Putamen (tissue), 1 donor: Measurements from ENCODE around the gene PSMB7.
A peak's percentile ranks its signal among the peaks of the same experiment; 100 is the strongest.

ENCODE experiments used
- DNase-seq: peaks from one replicate; pipeline ENCODE4 v3.0.0-alpha.2; 2016; ENCODE audit warnings: low spot score

The PSMB7 gene

DNA sequence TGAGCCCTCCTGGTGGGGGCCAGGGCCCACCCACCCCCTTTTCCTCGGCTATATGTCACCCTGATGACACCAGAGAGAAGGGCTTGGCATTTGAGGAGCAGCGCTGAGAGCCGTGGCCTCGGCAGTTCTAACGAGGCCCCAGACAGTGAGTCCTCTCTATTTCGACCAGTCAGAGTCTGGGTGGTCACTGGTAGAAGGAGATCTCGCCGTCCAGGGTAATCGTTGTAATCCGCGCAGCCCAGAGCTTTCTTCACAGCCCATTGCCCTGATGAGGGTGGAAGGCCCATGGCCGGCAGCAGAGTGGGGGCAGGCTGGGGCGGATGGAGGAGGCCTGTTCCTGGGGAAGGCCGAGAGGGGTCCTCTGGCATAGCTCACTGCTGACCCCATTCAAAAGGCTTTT lies 70.2 kb downstream of the PSMB7 start:
- DNase-seq, result no peak

DNA sequence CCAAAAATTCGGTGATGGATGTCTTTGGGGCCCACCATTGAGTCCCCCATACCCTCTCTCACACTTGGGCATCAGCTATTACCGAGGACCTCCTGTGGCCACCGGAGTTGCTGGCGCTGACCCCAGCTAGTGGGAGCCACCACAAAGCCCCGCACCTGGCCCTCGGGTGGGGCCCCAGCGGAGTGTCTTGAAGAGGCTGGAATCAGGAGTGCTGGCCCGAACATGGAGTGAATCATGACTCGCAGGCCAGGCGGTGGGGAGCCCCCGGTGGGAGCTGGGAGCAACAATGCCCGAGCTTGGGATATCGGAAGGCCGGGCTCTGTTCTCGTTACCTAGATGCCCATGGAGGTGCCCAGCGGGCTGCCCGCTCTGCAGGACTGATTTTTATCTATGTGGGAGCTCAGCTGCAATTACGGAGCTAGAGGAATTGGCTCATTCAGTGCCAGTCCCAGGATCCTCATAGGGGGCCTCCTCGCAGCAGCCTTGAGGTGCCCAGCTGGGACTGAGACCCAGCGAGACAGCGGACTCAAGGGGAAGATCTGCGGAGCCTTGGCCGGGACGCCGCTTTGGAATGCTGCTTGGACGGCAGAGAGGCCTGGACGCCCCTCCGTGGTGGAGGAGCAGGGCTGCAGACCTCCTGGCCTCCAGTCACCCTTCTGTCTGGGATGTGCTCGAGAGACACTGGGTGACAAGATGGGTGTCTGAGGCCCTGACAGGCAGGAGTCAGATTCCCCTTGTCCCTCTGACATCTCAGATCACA lies 70.8 kb downstream of the PSMB7 start:
- DNase-seq, result no peak

- no peak for DNase-seq
Observed at GRCh38 chr9:124343533-124344290, 71.5 kb downstream of the PSMB7 start.

DNA sequence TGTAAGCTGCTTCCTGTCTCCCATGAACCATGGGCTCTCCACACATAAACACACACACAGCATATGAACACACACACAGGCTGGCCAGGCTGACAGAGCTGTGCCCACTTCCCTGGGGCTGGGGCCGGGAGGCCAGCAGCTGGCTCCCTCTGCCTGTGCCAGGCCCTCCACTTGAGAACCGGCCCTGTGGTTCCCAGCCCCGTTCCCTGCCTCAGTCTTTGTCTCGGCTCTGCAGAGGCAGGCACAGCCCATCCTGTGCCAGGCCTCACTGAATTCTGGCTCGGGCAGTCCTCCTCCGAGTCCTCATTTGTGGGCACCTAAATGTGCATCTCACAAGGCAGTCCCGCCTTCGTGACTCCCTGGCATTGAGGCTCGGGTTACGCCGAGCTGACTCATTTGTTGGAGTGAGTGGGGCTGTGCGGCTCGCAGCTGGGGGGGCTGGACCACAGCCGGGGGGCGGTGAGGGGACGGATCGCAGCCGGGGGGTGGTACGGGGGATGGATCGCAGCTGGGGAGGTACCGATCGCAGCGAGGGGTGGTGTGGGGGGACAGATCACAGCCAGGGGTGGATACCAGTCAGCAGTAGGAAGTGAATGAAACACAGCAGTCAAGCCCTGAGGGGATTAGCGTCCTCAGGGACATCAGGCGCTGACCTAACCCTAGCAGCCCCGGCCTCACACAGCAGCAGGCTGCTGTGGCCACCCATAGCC lies 72.3 kb downstream of the PSMB7 start:
- DNase-seq, result peak; percentile 42

DNA sequence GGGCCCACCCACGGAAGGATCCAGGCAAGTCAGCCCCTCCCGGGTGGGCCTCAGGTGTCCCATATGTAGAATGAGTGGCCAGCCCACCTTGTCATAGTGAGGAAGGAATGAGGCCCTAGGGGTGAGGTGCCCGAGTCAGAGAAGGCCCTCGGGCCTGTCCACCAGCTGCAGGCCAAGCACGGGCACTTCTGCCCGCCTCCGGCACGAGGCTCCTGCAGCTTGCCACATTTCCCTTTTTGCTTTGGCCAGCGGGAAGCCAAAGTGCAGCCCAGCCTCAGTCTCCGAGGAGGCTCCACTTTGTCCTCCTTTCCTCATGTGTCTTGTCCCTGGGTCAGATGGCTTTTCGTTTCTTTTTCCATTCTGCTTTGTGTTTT lies 72.9 kb downstream of the PSMB7 start:
- no peak for DNase-seq

DNA sequence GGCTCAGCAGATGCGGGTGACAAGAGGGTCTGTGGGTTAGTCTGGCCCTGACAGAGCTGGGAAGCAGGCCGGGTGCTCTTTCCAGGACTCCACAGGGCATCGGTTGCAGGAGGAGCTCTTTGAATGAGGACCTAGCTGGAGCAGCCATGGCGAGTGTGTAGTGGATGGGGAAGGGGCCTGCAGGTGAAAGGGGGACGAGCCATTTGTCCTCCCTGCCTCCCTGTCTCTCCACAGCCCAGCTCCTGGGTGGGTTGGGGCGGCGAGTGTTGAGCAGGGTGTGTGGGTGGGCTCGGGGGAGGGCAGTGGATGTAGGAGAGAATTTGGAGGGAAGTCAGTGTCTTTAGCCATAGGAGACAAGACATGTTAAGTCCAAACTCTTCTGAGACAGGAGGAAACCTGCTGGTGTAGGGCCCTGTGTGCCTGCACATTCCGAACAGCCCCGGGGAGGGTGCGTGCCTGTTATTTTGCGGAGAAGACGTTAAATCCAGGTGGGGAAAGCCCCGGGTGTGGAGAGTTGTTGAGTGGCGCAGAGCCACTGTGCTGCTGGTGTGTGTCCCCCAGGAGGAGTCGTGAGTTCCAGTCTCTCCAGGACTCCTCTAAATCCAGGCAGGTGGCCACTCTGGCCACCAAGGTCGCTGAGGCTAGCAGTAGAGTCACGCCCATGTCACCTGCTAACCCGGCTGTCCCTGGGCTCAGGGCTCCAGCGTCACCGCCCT lies 73.6 kb downstream of the PSMB7 start:
- no peak for DNase-seq

- DNase-seq, result no peak
Observed at GRCh38 chr9:124340219-124341069, 74.8 kb downstream of the PSMB7 start.

DNA sequence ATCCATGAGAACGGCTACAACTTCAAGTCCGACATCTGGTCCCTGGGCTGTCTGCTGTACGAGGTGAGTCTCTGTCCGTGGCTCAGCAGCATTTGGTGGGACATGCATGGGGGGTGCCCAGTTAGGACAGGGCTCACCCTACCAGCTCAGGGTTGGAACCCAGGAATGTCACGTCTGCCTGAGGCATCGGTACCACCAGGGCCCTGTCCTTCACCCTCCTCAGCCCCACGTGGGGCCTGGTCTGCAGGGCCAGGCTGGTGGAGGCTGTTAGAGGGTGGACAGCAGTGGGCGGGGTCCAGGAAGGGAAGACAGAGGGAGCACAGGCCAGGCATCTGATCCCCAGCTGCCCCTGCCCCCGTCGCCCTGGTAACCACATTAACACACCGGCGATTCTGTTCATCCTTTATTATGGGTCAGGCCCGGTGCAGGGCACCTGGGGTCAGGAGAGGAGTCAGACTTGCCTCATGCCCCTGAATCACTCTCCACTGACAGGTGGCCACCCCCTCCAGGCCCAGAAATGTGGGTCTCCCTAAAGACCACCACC lies 75.6 kb downstream of the PSMB7 start:
- no peak for DNase-seq

GRCh38 chr9:124337562-124337961 lies 77.7 kb downstream of the PSMB7 start:
- DNase-seq, result no peak

GRCh38 chr9:124335320-124335707 lies 79.9 kb downstream of the PSMB7 start:
- no peak for DNase-seq

DNA sequence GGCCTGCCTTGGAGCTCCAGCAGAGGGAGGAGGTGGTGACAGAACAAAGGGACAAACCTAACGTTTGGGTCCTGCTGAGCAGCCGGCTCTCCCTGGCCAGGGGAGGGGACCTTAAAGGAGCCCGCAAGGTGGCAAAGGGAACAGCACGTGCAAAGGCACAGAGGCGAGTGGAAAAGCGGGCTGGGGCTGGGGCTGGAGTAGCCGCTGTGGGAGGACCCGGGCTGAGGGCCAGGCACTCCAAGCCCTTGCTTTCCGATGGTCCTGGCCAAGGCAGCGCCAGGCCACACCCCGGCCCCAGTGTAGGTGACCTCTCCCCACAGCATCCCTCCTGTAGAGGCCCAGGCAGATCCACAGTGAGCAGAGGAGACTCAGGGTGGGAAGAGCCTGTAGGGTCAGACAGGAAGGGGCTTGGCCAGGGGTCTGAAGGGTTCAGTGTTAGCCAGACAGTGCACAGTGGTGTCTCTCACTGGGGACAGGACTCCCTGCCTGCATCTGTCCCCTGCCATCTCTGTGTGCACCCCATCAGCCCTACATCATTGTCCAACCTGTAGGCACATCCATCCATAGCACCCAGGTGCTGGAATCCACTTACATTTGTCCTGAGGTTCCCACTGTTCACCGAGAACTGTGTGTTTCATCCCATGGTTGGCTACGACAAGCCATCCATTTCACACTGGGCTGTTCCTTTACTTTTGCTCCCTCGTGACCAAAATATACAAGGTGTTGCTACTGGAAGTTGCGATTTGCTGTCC lies 80.5 kb downstream of the PSMB7 start:
- DNase-seq, result no peak

DNA sequence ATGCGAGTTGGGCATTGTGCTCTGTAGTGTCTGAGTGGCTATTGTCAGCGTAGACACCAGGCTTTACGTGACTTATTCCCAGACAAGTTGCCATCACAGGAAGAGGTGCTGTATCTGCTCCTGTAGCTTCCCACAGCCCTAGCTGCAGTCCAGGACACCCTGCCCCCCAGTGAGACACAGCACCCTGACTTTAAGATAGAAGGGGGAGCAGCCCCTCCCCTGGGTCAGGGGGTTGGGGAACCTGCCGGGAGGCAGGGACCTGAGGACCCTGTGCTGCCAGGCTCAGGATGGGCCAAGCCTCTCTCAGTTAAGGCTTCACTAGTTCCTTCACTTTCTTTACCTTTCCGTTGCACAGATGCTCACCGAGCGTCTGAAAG lies 82.1 kb downstream of the PSMB7 start:
- no peak for DNase-seq

DNA sequence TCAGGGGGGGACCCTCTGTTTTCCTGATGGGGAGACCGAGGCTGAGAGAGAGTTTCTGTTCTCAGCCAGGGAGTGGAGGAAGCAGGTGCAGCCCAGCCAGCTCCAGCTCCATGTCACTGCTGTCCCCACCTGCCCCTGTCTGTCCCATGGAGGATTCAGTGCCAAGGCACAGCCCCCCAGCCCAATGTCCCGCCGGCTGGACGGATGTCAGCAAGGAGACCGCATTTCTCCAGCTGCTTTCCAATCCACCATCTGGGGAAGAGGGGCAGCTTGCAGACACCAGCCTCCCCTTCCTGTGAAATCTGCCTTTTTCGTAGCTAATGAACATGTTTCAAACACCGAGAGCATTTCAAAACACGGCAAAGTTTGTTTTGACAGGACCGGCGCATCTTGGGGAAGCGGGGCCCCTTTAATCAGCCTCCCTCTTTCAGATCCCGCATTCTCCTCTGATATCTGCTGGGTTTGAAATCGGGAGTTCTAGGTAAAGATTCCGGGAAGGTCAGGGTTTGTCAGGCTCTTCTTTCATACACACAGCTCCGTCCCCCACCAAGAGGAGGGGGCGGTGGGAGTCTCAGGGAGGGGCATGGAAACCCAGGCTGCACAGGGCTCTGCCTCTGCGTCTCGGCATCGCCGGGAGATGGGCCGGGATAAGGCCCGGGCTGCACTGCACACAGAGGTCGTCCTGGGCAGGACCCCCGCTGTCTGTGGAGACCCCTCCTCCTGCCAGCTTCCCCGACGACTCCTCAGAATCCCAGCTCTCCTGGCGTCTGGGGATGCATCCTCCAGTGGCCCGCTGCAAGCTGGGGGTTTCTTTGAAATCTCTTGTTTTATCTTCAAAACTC lies 82.7 kb downstream of the PSMB7 start:
- no peak for DNase-seq

GRCh38 chr9:124331580-124331979 lies 83.7 kb downstream of the PSMB7 start:
- DNase-seq, result no peak

DNA sequence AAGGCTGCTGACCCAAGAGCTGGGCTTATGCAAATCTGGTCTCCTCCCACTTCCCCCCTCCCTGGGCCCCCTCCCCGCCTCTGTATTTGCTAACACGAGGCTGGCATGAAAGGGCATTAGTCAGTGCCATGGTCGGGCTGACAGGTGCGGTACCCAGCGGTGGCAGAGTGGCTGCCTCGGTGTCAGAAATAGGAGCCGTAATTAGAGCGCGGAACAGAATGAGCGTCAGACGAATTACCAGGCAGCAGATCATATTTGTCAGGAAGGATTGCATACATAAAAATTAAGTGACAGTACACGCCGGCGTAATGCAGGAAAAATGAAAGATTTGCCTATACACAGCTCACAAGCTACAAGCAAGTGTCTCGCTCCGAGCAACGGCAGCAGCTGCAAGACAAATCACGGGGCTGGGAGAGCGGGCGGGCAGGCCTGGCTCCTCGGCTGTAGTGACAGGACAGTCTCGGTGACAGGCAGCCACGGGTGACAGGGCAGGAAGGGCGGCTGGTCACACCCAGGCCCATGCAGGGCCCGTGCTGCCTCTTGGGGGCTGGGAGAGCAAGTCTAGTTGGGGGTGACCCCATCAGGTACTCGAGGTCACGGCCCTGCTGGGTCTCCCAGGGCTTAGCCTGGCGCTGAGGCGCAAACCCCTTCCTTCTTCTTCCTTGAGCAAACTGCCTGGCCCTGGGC lies 85.1 kb downstream of the PSMB7 start:
- peak; percentile 51 for DNase-seq

DNA sequence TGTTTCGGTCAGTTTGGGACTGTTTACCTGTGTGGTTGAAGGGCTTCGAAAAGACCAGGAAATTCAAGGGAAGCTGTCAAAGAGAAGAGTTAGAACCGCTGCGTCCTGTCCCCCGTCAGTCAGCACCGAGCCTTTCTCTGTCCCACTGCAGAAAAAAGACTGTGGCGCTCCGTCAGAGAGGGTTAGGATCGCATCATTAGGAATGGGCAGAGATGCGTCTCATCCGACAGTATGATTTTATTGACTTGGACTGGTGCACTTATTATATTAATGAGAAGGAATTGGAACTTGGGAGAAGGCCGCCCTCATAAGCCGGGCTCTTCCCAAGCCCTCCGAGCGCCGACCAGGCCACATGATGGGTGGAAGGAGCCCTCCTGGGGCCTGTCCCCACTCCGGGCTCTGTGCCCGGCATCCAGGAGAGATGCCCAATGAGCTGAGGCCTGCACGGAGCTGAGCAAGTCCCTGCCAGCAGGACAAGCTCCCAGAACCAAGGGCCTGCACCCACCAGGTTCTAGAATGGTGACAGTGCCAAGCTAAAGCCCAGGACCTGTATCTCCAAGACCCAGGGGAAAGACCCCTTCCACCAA lies 85.9 kb downstream of the PSMB7 start:
- peak; percentile 53 for DNase-seq

- DNase-seq, result no peak
Observed at GRCh38 chr9:124328285-124328684, 87.0 kb downstream of the PSMB7 start.

- no peak for DNase-seq
Observed at GRCh38 chr9:124327491-124327890, 87.8 kb downstream of the PSMB7 start.

GRCh38 chr9:124326378-124326777 lies 88.9 kb downstream of the PSMB7 start:
- no peak for DNase-seq
